ENCODE results near the gene ZDHHC19. TPM values are rescaled to one million over a fixed set of nuclear protein-coding genes. Genes with fewer than 3 reads are reported as not detected.

Gene ZDHHC19
- total and polyA plus RNA-seq, 2 donors from 2014 or later: 0.57 to 0.92 TPM

- TF ChIP-seq, protein P1, sequence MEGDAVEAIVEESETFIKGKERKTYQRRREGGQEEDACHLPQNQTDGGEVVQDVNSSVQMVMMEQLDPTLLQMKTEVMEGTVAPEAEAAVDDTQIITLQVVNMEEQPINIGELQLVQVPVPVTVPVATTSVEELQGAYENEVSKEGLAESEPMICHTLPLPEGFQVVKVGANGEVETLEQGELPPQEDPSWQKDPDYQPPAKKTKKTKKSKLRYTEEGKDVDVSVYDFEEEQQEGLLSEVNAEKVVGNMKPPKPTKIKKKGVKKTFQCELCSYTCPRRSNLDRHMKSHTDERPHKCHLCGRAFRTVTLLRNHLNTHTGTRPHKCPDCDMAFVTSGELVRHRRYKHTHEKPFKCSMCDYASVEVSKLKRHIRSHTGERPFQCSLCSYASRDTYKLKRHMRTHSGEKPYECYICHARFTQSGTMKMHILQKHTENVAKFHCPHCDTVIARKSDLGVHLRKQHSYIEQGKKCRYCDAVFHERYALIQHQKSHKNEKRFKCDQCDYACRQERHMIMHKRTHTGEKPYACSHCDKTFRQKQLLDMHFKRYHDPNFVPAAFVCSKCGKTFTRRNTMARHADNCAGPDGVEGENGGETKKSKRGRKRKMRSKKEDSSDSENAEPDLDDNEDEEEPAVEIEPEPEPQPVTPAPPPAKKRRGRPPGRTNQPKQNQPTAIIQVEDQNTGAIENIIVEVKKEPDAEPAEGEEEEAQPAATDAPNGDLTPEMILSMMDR (IDR thresholded peaks at IDR 0.05; ENCODE audit: borderline replicate concordance, extremely low read depth, insufficient read depth): no peak
- no peak overlapping the region for H3K4me3 ChIP-seq (ENCODE audit: low read length in 3 of 3)
- peaks cover 0 to 6% (median 0%) of the 10 kb centered on the region in 3 donors for H3K4me1 ChIP-seq (ENCODE audit: control insufficient read depth in 2 of 3, insufficient read depth in 2 of 3, low read depth in 1 of 3, low read length in 3 of 3)
- intact Hi-C loops (cut with DNase I): no loop called here
- H3K36me3 ChIP-seq (ENCODE audit: control insufficient read depth in 2 of 3, insufficient read depth in 3 of 3, low read length in 3 of 3): no peaks in the 10 kb centered on the region
- H3K9me3 ChIP-seq (ENCODE audit: control insufficient read depth in 2 of 3, insufficient read depth in 1 of 3, low read length in 3 of 3): no peaks in the 10 kb centered on the region
- DNase-seq: no peak
- no peaks in the 10 kb centered on the region for H3K27me3 ChIP-seq (ENCODE audit: control insufficient read depth, insufficient read depth, low read length)
- no peak overlapping the region for H3K9ac ChIP-seq (ENCODE audit: low read length in 3 of 3)
- FAIRE-seq: no peak
- H3K27ac ChIP-seq (ENCODE audit: low read depth in 2 of 2, low read length in 2 of 2): no peak overlapping the region
Measured at GRCh38 chr3:196225763-196226364, 14.7 kb upstream of the ZDHHC19 start.

DNA sequence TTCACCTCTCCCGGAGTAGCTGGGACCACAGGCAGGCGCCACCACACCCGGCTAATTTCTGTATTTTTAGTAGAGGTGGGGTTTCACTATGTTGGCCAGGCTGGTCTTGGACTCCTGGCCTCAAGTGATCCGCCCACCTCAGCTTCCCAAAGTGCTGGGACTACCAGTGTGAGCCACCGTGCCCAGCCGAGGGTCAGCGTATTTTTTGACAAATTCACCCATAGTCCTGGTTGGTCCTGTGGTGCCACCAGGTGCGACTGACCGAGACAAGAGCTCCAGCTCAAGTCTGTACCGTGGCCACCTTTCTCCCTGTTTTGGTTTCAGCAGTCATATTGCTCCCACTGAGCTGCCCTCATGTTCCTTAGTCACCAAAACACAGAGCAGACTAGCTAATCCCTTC lies 13.9 kb upstream of the ZDHHC19 start:
- Histone ChIP-seq H3K9ac (ENCODE audit: low read length in 3 of 3) (no peak overlapping the region), H3K36me3 (ENCODE audit: control insufficient read depth in 2 of 3, insufficient read depth in 3 of 3, low read length in 3 of 3) (no peaks in the 10 kb centered on the region), H3K4me1 (ENCODE audit: control insufficient read depth in 2 of 3, insufficient read depth in 2 of 3, low read depth in 1 of 3, low read length in 3 of 3) (peaks cover 0 to 6% (median 0%) of the 10 kb centered on the region in 3 donors), H3K4me3 (ENCODE audit: low read length in 3 of 3) (no peak overlapping the region), H3K27ac (ENCODE audit: low read depth in 2 of 2, low read length in 2 of 2) (no peak overlapping the region), H3K27me3 (ENCODE audit: control insufficient read depth, insufficient read depth, low read length) (no peaks in the 10 kb centered on the region), H3K9me3 (ENCODE audit: control insufficient read depth in 2 of 3, insufficient read depth in 1 of 3, low read length in 3 of 3) (no peaks in the 10 kb centered on the region)
- TF ChIP-seq, protein P1 (IDR thresholded peaks at IDR 0.05; ENCODE audit: borderline replicate concordance, extremely low read depth, insufficient read depth): no peak
- intact Hi-C loops (cut with DNase I): no loop called here
- no peak for FAIRE-seq
- DNase-seq: no peak

DNA sequence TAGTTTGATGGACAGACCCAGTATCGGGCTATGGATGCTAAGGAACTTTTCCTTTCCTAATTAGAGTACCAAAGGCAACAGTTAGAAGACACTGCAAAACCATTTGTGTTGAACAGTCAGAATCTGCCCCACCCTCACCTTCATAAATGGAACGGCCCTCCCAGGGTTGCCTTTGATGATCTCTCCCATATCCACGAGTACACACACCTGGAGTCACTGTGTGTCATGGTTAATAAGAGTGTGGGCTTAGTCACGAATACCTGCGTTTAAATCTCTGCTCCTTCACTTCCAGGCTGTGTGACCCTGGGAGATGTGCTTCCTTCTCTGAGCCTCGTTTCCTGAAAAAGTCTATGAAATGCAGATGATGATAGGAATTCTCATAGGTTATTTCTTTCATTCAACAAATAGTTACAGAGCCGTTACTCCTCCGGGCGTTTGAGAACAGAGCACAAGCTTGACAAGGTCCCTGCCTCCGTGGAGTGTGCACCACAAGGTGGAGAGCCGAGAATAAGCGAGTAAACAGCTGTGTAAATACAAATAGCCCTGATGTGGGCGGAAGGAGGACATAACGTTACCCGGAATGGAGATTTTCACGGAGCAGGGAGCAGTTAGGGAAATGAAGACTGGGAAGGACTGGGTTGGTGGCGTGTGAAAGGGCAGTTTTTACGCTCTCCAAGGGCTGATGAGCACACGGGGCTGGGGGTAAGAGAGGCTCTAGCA lies 11.8 kb upstream of the ZDHHC19 start:
- Histone ChIP-seq H3K27me3 (ENCODE audit: control insufficient read depth, insufficient read depth, low read length) (no peaks in the 10 kb centered on the region), H3K27ac (ENCODE audit: low read depth in 2 of 2, low read length in 2 of 2) (no peak overlapping the region), H3K4me1 (ENCODE audit: control insufficient read depth in 2 of 3, insufficient read depth in 2 of 3, low read depth in 1 of 3, low read length in 3 of 3) (peaks cover 0 to 8% (median 0%) of the 10 kb centered on the region in 3 donors), H3K9me3 (ENCODE audit: control insufficient read depth in 2 of 3, insufficient read depth in 1 of 3, low read length in 3 of 3) (no peaks in the 10 kb centered on the region), H3K36me3 (ENCODE audit: control insufficient read depth in 2 of 3, insufficient read depth in 3 of 3, low read length in 3 of 3) (no peaks in the 10 kb centered on the region), H3K4me3 (ENCODE audit: low read length in 3 of 3) (no peak overlapping the region), H3K9ac (ENCODE audit: low read length in 3 of 3) (no peak overlapping the region)
- DNase-seq (no peak), FAIRE-seq (no peak)
- TF ChIP-seq, protein P1 (IDR thresholded peaks at IDR 0.05; ENCODE audit: borderline replicate concordance, extremely low read depth, insufficient read depth): no peak
- intact Hi-C loops (cut with DNase I): no loop called here

Measured in kidney (tissue), 14 donors.